ENCODE results near the gene MUC15. TPM values are rescaled to one million over a fixed set of nuclear protein-coding genes. Genes with fewer than 3 reads are reported as not detected.

Gene MUC15
- total RNA-seq, 1 experiment from 2014 or later, result not detected

GRCh38 chr11:26539517-26539916 lies 32.5 kb downstream of the MUC15 start:
- ChIA-PET POLR2A (no interaction called here), CTCF (interaction anchor here (0.6 kb wide), 1 partner anchor 74 kb away, joined by 4 read pairs; no protein-coding TSS in a partner anchor)
- Mint-ChIP-seq H3K9me3 (ENCODE audit: unreplicated experiment) (peaks cover 7% of the 10 kb centered on the region), H3K36me3 (ENCODE audit: insufficient read depth, unreplicated experiment) (no peaks in the 10 kb centered on the region), H3K27me3 (ENCODE audit: insufficient read depth, unreplicated experiment) (no peaks in the 10 kb centered on the region), H3K4me3 (ENCODE audit: unreplicated experiment) (no peak overlapping the region), H3K27ac (ENCODE audit: low read depth, unreplicated experiment) (no peak overlapping the region), H3K4me1 (ENCODE audit: insufficient read depth, unreplicated experiment) (no peaks in the 10 kb centered on the region)
- TF ChIP-seq, protein P1, sequence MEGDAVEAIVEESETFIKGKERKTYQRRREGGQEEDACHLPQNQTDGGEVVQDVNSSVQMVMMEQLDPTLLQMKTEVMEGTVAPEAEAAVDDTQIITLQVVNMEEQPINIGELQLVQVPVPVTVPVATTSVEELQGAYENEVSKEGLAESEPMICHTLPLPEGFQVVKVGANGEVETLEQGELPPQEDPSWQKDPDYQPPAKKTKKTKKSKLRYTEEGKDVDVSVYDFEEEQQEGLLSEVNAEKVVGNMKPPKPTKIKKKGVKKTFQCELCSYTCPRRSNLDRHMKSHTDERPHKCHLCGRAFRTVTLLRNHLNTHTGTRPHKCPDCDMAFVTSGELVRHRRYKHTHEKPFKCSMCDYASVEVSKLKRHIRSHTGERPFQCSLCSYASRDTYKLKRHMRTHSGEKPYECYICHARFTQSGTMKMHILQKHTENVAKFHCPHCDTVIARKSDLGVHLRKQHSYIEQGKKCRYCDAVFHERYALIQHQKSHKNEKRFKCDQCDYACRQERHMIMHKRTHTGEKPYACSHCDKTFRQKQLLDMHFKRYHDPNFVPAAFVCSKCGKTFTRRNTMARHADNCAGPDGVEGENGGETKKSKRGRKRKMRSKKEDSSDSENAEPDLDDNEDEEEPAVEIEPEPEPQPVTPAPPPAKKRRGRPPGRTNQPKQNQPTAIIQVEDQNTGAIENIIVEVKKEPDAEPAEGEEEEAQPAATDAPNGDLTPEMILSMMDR (IDR thresholded peaks at IDR 0.05; ENCODE audit: unreplicated experiment), result no peak
- no peak for DNase-seq (ENCODE audit: unreplicated experiment)
- BruUV-seq (replicated peaks), result no TSS peak
- intact Hi-C loops (cut with micrococcal nuclease), result no loop called here

GRCh38 chr11:26537341-26537740 lies 34.7 kb downstream of the MUC15 start:
- H3K27me3 Mint-ChIP-seq (ENCODE audit: insufficient read depth, unreplicated experiment), result peaks cover 20% of the 10 kb centered on the region
- intact Hi-C loops (cut with micrococcal nuclease), result no loop called here
- no peaks in the 10 kb centered on the region for H3K4me1 Mint-ChIP-seq (ENCODE audit: insufficient read depth, unreplicated experiment)
- H3K4me3 Mint-ChIP-seq (ENCODE audit: unreplicated experiment), result no peak overlapping the region
- BruUV-seq (replicated peaks), result no TSS peak
- no peaks in the 10 kb centered on the region for H3K36me3 Mint-ChIP-seq (ENCODE audit: insufficient read depth, unreplicated experiment)
- peaks cover 7% of the 10 kb centered on the region for H3K9me3 Mint-ChIP-seq (ENCODE audit: unreplicated experiment)
- no peak for DNase-seq (ENCODE audit: unreplicated experiment)
- H3K27ac Mint-ChIP-seq (ENCODE audit: low read depth, unreplicated experiment), result no peak overlapping the region
- TF ChIP-seq, protein P1 (IDR thresholded peaks at IDR 0.05; ENCODE audit: unreplicated experiment), result no peak
- POLR2A ChIA-PET, result no interaction called here
- CTCF ChIA-PET, result no interaction called here

DNA sequence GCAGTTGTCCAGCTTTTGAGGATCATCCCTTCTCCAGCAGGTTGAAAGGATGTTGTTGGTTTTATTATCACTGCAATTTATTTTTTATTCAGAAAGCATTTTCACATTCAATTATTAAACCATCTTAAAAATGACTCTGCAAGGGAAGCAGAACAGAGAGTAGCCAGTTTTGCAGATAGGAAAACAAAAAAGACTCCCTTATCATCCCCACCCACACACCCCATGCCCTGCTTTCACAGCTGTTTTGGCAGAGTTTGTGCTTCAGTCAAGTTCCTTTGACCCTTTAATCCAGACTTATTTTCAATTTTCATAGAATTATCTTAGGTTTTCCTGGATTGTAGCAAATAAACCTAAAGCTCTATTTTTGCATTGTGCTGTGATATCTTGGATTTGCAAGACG lies 44.4 kb downstream of the MUC15 start:
- intact Hi-C loops (cut with micrococcal nuclease), result no loop called here
- ChIA-PET POLR2A (no interaction called here), CTCF (interaction anchor here (1.3 kb wide), 1 partner anchor 121 kb away, joined by 3 read pairs; no protein-coding TSS in a partner anchor)
- Mint-ChIP-seq H3K27ac (ENCODE audit: low read depth, unreplicated experiment) (no peak overlapping the region), H3K4me3 (ENCODE audit: unreplicated experiment) (no peak overlapping the region), H3K27me3 (ENCODE audit: insufficient read depth, unreplicated experiment) (peaks cover 37% of the 10 kb centered on the region), H3K36me3 (ENCODE audit: insufficient read depth, unreplicated experiment) (no peaks in the 10 kb centered on the region), H3K9me3 (ENCODE audit: unreplicated experiment) (no peaks in the 10 kb centered on the region), H3K4me1 (ENCODE audit: insufficient read depth, unreplicated experiment) (no peaks in the 10 kb centered on the region)
- TF ChIP-seq, protein P1 (IDR thresholded peaks at IDR 0.05; ENCODE audit: unreplicated experiment), result no peak
- BruUV-seq (replicated peaks), result no TSS peak
- DNase-seq (ENCODE audit: unreplicated experiment), result no peak

GRCh38 chr11:26522912-26523610 lies 49.0 kb downstream of the MUC15 start:
- TF ChIP-seq, protein P1 (IDR thresholded peaks at IDR 0.05; ENCODE audit: unreplicated experiment), result peak; percentile 33
- POLR2A ChIA-PET, result no interaction called here
- Mint-ChIP-seq H3K27me3 (ENCODE audit: insufficient read depth, unreplicated experiment) (peaks cover 56% of the 10 kb centered on the region), H3K4me3 (ENCODE audit: unreplicated experiment) (no peak overlapping the region), H3K4me1 (ENCODE audit: insufficient read depth, unreplicated experiment) (no peaks in the 10 kb centered on the region), H3K27ac (ENCODE audit: low read depth, unreplicated experiment) (no peak overlapping the region), H3K36me3 (ENCODE audit: insufficient read depth, unreplicated experiment) (no peaks in the 10 kb centered on the region), H3K9me3 (ENCODE audit: unreplicated experiment) (no peaks in the 10 kb centered on the region)
- BruUV-seq (replicated peaks), result no TSS peak
- intact Hi-C loops (cut with micrococcal nuclease), result loop anchor here (1.0 to 2.0 kb wide), 2 partner anchors 127 to 636 kb away; no protein-coding TSS in a partner anchor
- DNase-seq (ENCODE audit: unreplicated experiment), result peak; percentile 47
- CTCF ChIA-PET, result interaction anchor here (0.6 to 2.4 kb wide), 12 partner anchors 17 to 635 kb away, joined by 3 to 8 read pairs (median 3); no protein-coding TSS in a partner anchor

All from MCF 10A (cell line).